ENCODE data around the gene FAM236B.
"Not testable (repeated sequence)": the region's sequence is repeated elsewhere in the genome, so short reads cannot be mapped to it uniquely, and the experiment has no call there.

The FAM236B gene

DNA sequence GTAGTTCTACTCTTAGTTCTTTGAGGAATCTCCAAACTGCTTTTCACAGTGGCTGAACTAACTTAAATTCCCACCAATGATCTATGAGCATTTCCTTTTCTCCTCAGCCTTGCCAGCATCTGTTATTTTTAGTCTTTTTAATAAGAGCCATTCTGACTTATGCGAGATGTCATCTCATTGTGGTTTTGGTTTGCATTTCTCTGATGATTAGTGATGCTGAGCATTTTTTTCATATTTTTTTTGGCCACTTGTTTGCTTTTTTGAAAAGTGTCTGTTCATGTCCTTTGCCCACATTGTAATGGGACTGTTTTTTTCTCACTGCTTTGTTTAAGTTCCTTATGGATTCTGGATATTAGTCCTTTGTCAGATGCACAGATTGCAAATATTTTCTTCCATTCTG is 46.9 kb downstream of the FAM236B start:
- Mint-ChIP-seq H3K4me1 (no peaks in the 10 kb centered on the region), H3K27ac (ENCODE audit: low read depth) (no peak overlapping the region), H3K36me3 (ENCODE audit: insufficient read depth) (no peaks in the 10 kb centered on the region), H3K4me3 (no peak overlapping the region), H3K9me3 (no peaks in the 10 kb centered on the region), H3K27me3 (peaks cover 69% of the 10 kb centered on the region)
- ATAC-seq (replicated peaks; ENCODE audit: extremely low read depth, poor library complexity, severe bottlenecking) (no peak), DNase-seq (ENCODE audit: low spot score in 2 of 2) (no peak)

DNA sequence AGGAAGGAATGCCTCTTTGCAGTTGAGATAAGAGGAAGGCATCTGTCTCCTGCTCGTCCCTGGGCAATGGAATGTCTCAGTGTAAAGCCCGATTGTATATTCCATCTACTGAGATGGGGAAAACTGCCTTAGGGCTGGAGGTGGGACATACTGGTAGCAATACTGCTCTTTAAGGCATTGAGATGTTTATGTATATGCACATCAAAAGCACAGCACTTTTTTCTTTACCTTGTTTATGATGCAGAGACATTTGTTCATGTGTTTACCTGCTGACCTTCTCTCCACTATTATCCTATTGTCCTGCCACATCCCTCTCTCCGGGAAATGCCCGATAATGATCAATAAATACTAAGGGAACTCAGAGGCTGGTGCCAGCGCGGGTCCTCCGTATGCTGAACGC is 48.8 kb downstream of the FAM236B start:
- not testable (repeated sequence) for H3K4me3 Mint-ChIP-seq; ATAC-seq (replicated peaks; ENCODE audit: extremely low read depth, poor library complexity, severe bottlenecking); H3K27ac Mint-ChIP-seq (ENCODE audit: low read depth); H3K36me3 Mint-ChIP-seq (ENCODE audit: insufficient read depth); DNase-seq (ENCODE audit: low spot score in 2 of 2); H3K4me1 Mint-ChIP-seq; H3K9me3 Mint-ChIP-seq
- H3K27me3 Mint-ChIP-seq = peaks cover 70% of the 10 kb centered on the region

All from central memory CD8-positive, alpha-beta T cell (primary cell).